Neural cell (in vitro differentiated cells): ENCODE data around the gene CACNA1D.

Source experiments
- CTCF ChIP-seq: fragments of 450-650 bp; IDR thresholded peaks from 2 replicates; pipeline ENCODE4 v1.5.1; 2014; ENCODE audit warnings: antibody characterized with exemption, mild to moderate bottlenecking, moderate library complexity; ENCODE audit not compliant: poor library complexity, severe bottlenecking
- SMC3 ChIP-seq: fragments of 450-650 bp; conservative IDR thresholded peaks from 2 replicates; pipeline ENCODE4 v1.6.1; 2014; ENCODE audit warnings: antibody characterized with exemption, mild to moderate bottlenecking, moderate library complexity; ENCODE audit not compliant: poor library complexity

GRCh38 chr3:53665608-53666425, 171.4 kb downstream of the CACNA1D start:
- TF ChIP-seq CTCF (no peak), SMC3 (no peak)
